Breast epithelium (tissue), 4 donors: Measurements from ENCODE around the gene HSD3B7. TPM values are rescaled to one million over a fixed set of nuclear protein-coding genes. Genes with fewer than 3 reads are reported as not detected.

Source experiments
- DNase-seq, 2 donors: peaks; one replicate each; pipeline ENCODE4 v3.0.0-alpha.2; 2019; ENCODE audit warnings: low spot score in 2 of 2
- H3K27ac ChIP-seq, 2 donors: fragments of 200-600 bp; sonication (generic) in 1 of 2; one replicate each; pipeline ENCODE4 v1.5.1; 2016 to 2019; ENCODE audit warnings: mild to moderate bottlenecking in 1 of 2
- H3K27me3 ChIP-seq, 2 donors: fragments of 200-600 bp; sonication (generic) in 1 of 2; one replicate each; pipeline versions ENCODE4 v1.5.1 to v1.6.0; 2017 to 2019; ENCODE audit warnings: control low read depth in 1 of 2, mild to moderate bottlenecking in 1 of 2
- H3K36me3 ChIP-seq: fragments of 200-600 bp; one replicate; pipeline ENCODE4 v1.5.1; 2019
- H3K4me1 ChIP-seq, 2 donors: fragments of 200-600 bp; sonication (generic); one replicate each; pipeline ENCODE4 v1.5.1; 2016 to 2019; ENCODE audit warnings: control low read depth in 1 of 2
- H3K4me3 ChIP-seq, 3 donors: fragments of 200-600 bp; sonication (generic); 1 replicate in 2 of 3; 2 replicates in 1 of 3; pipeline ENCODE4 v1.5.1; 2016 to 2019; ENCODE audit warnings: mild to moderate bottlenecking in 3 of 3, moderate library complexity in 2 of 3
- H3K9me3 ChIP-seq, 2 donors: fragments of 200-600 bp; sonication (generic) in 1 of 2; one replicate each; pipeline ENCODE4 v1.5.1; 2016 to 2019; ENCODE audit warnings: control low read depth in 1 of 2
- POLR2A ChIP-seq: fragments of 450-650 bp; IDR thresholded peaks from one replicate; pipeline ENCODE4 v1.6.1; 2016; ENCODE audit warnings: antibody characterized with exemption, mild to moderate bottlenecking, moderate library complexity
- POLR2AphosphoS5 ChIP-seq, 3 donors: sonication (generic); formaldehyde crosslinking; IDR thresholded peaks; one replicate each; pipeline ENCODE4 v1.6.1; 2017; ENCODE audit warnings: antibody characterized with exemption in 3 of 3
- intact Hi-C: fragments of 100-400 bp; cut with DNase I; formaldehyde crosslinking; loops from one replicate; pipeline ENCODE4 v1.15.1; 2023; ENCODE audit warnings: low total_unique reads
- total RNA-seq, 3 donors: library from RNA; depleted of rRNA; stranded (reverse); fragments of >200 nt; gene quantifications; one replicate each; pipeline ENCODE4 v1.1.0, GENCODE V29; 2016
- TF ChIP-seq, protein P1 (sequence below), 3 donors: fragments of 450-650 bp; IDR thresholded peaks; one replicate each; pipeline ENCODE4 v1.5.1; 2016 to 2017; ENCODE audit warnings: antibody characterized with exemption in 3 of 3, mild to moderate bottlenecking in 3 of 3, moderate library complexity in 3 of 3

Gene HSD3B7
- total RNA-seq, 3 donors from 2014 or later, result 12.1 to 27.8 (median 26.9) TPM

DNA sequence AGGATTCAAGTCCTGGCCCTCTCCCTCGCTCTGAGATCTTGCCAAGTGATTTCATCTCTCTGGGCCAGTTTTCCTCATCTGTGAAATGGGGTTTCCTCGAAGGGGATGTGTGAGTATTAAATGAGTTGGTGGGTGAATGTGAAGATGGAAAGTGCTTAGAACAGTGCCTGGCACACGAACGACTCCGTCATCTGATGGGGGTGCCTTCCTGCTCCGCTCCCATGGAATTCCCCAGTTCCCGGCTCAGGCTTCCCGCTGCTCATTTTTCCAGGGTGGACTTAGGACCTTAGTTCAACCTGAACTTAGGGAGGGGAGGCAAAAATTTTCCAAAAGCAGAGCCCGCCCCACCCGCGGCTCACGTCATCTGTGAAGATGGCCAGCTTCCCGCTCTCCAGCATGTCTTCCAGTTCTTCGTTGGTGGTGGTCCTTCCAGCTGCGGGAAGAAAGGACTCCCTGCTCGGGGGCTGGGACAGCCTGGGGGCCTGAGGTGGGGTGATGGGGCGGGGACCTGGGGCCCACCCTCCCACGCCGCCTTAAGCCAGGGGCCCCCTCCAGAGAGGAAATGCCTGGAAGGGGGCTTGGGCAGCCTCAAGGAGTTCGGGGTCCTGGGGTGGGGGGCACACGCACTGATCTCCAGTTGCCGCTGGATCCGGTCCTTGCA, 11.4 kb downstream of the HSD3B7 start:
- intact Hi-C loops, result loop anchor here (10.0 kb wide), 1 partner anchor 448 kb away; the partner anchor contains the start of gene ZNF843
- Histone ChIP-seq H3K4me3 (peak overlapping the region; percentile 54 to 77 (median 56)), H3K4me1 (peaks cover 0 to 7% of the 10 kb centered on the region in 2 donors), H3K27ac (peak overlapping the region; percentile 66 to 91), H3K27me3 (no peaks in the 10 kb centered on the region), H3K36me3 (no peaks in the 10 kb centered on the region), H3K9me3 (no peaks in the 10 kb centered on the region)
- no peak for TF ChIP-seq POLR2AphosphoS5 (IDR thresholded peaks at IDR 0.05)
- TF ChIP-seq, protein P1, sequence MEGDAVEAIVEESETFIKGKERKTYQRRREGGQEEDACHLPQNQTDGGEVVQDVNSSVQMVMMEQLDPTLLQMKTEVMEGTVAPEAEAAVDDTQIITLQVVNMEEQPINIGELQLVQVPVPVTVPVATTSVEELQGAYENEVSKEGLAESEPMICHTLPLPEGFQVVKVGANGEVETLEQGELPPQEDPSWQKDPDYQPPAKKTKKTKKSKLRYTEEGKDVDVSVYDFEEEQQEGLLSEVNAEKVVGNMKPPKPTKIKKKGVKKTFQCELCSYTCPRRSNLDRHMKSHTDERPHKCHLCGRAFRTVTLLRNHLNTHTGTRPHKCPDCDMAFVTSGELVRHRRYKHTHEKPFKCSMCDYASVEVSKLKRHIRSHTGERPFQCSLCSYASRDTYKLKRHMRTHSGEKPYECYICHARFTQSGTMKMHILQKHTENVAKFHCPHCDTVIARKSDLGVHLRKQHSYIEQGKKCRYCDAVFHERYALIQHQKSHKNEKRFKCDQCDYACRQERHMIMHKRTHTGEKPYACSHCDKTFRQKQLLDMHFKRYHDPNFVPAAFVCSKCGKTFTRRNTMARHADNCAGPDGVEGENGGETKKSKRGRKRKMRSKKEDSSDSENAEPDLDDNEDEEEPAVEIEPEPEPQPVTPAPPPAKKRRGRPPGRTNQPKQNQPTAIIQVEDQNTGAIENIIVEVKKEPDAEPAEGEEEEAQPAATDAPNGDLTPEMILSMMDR (IDR thresholded peaks at IDR 0.05), result no peak
- no peak for DNase-seq

DNA sequence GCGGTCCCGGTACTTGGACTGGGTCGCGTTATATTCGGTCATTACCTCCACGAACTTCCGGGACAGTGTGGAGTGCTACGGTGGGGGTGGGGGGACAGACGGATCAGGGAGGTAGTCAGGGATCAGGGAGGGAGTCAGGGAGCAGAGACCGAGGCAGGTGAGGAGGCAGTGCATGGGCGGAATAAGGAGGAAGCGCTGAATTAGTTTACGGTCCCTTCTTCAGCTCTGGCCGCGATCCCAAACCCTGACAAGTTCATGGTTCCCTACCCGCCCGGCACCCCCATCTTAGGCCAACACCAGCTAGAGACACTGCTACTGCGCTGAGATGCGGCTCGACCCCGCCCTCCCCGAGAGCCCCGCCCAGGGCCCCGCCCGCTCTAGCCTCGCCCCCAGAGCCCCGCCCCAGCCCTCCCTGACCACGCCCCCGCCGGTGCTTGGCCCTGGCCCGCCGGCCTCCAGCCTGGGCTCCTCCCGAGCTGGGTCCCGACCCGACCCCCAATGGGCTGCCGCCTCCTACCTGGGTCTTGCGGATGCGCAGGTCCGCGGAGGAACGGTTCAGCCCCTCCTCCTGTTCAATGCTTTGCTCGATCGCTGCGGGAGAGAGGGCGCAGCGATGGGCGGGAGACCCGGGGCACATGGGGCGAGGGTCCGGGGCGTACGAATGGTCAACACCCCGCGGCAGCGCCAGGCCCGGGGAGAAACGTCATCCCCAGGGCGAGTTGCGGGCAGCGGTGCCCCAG, 12.1 kb downstream of the HSD3B7 start:
- H3K27ac ChIP-seq, result peak overlapping the region; percentile 66 to 91
- no peaks in the 10 kb centered on the region for H3K27me3 ChIP-seq
- intact Hi-C loops, result loop anchor here (10.0 kb wide), 1 partner anchor 448 kb away; the partner anchor contains the start of gene ZNF843
- H3K9me3 ChIP-seq, result no peaks in the 10 kb centered on the region
- peak overlapping the region; percentile 54 to 77 (median 56) for H3K4me3 ChIP-seq
- H3K4me1 ChIP-seq, result peaks cover 0 to 7% of the 10 kb centered on the region in 2 donors
- no peak for TF ChIP-seq POLR2AphosphoS5 (IDR thresholded peaks at IDR 0.05)
- TF ChIP-seq, protein P1 (IDR thresholded peaks at IDR 0.05), result no peak
- TF ChIP-seq POLR2A, result no peak
- no peaks in the 10 kb centered on the region for H3K36me3 ChIP-seq
- peak; percentile 73 to 84 for DNase-seq

DNA sequence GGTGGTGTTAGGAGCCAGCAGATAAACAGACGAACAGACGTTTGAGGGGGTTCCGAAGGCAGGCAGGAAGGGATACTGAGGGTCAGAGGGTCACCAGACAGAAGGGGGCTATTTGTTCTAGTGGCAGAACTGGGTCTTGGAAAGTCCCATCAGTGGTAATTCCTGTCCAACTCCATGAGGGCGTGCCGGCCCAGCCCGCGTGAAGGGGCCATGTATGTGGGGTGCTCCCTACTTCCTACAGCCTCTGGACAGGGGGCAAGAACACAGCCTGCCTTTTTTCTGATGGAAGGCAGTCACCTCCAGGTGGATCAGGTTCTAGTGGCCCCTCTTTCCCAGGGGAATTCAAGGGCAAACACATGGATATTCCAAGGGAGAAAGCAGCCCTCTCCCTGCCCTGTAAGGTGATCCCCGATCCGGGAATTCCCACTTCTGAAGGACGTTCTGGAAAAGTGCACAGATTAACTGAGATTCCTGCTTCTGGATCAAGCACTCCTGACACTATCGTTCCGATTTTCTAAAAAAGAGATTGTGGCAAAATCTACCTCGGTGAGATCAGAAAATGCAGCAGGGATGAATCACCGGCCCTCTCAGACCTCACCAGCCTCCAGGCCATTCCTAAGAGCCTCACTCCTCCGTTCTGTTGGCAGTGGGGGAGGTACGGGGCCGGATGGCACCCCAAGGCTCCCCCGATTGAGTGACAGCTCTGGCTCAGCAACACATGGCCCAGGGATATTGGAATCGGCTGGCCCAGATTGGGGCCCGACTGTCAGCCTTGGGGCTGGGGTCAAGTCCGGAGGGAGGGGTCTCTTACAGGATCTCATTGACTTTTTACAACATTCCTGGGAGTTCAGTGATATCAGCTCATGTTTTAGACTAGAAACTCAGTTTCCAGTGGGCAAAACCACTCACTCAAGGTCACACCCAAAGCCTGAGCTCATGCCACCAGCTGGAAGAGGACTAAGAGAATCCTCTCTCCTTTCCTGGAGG, 13.0 kb downstream of the HSD3B7 start:
- no peak for DNase-seq
- TF ChIP-seq, protein P1 (IDR thresholded peaks at IDR 0.05), result no peak
- TF ChIP-seq POLR2AphosphoS5 (IDR thresholded peaks at IDR 0.05) (no peak), POLR2A (no peak)
- H3K4me3 ChIP-seq, result peak overlapping the region; percentile 54 to 77 (median 56)
- H3K4me1 ChIP-seq, result peaks cover 0 to 7% of the 10 kb centered on the region in 2 donors
- no peaks in the 10 kb centered on the region for H3K36me3 ChIP-seq
- intact Hi-C loops, result loop anchor here (1.0 to 10.0 kb wide), 2 partner anchors 29 to 447 kb away; partner anchors contain the start of gene ZNF843
- no peaks in the 10 kb centered on the region for H3K27me3 ChIP-seq
- H3K9me3 ChIP-seq, result no peaks in the 10 kb centered on the region
- peak overlapping the region; percentile 66 to 91 for H3K27ac ChIP-seq

DNA sequence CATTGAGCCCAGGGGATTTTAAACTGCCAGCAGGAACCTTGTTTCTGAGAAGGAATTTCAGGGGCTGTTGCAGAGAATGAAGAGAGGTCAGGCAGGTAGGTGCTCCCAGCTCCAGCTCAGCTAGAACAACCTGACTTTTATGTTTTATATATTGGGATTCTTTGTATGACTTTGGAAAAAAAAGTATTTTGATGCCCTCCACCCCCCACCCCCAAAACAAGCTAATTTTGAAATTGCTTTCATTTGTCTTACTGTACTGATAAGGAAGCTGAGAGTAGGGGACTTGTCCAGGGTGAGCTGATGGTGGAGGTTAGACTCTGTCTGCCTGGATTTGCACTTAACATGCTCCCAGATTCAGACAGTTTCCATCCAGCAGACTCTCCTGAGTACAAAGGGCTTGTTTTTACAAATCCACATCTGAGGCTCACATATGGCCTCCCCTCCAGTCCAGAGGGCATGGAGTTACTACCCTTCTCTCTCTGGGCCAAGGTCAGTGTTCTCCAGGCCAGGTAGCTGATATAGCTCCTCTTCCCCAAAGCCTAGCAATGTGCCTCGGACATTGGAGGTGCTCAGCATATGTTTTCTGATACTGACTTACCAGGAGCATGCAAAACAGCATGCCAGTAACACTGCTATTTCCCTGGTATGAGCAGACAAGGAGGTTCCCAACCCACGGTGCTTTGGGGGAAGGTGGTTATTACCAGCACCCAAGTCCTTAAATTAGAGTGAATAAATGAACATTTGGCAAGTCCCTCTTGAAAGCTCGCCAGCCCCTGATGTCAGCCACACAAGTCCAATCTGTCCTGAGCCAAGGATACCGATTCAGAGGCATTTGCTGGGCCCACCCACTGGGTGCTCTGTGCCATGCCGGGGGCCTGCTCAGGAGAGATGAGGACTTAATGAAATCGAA, 14.1 kb downstream of the HSD3B7 start:
- no peak for DNase-seq
- Histone ChIP-seq H3K36me3 (no peaks in the 10 kb centered on the region), H3K9me3 (no peaks in the 10 kb centered on the region), H3K27ac (peak overlapping the region in 1 of 2 donors; percentile 91), H3K4me3 (no peak overlapping the region), H3K27me3 (no peaks in the 10 kb centered on the region), H3K4me1 (peaks cover 0 to 7% of the 10 kb centered on the region in 2 donors)
- intact Hi-C loops, result loop anchor here (1.0 to 10.0 kb wide), 2 partner anchors 30 to 446 kb away; partner anchors contain the start of gene ZNF843
- TF ChIP-seq POLR2AphosphoS5 (IDR thresholded peaks at IDR 0.05) (no peak), POLR2A (no peak)
- TF ChIP-seq, protein P1 (IDR thresholded peaks at IDR 0.05), result no peak
